B cell (primary cell): ENCODE results near the gene CYP1B1. TPM values are rescaled to one million over a fixed set of nuclear protein-coding genes. Genes with fewer than 3 reads are reported as not detected.

Source experiments
- ATAC-seq: fragments of 200-7000 bp; cut with Tn5 transposase; one replicate; pipeline ENCODE4 v1.10.0; 2021; ENCODE audit warnings: low read depth, mild to moderate bottlenecking, moderate number of reproducible peaks, moderate library complexity
- CTCF ChIA-PET: fragments of 350-600 bp; sonication (Branson Sonifier 250); formaldehyde crosslinking; loops from one replicate; lab custom pipeline; 2021; ENCODE audit warnings: antibody characterized with exemption, inconsistent platforms; lab: Charles Lee
- POLR2A ChIA-PET: fragments of 350-600 bp; sonication (Branson Sonifier 250); formaldehyde crosslinking; loops from one replicate; lab custom pipeline; 2021; ENCODE audit warnings: antibody characterized with exemption; lab: Charles Lee
- DNase-seq: peaks from one replicate; pipeline ENCODE4 v3.0.0; 2013
- H2AFZ ChIP-seq: 2 replicates; pipeline ENCODE4 v1.6.1; 2012; ENCODE audit warnings: mild to moderate bottlenecking, low read depth, low read length; ENCODE audit not compliant: insufficient read depth, poor library complexity, severe bottlenecking
- H3K27ac ChIP-seq, 2 donors: 1 replicate in 1 of 2; 2 replicates in 1 of 2; pipeline ENCODE4 v1.5.1; 2012 to 2013; ENCODE audit warnings: low read length in 2 of 2, mild to moderate bottlenecking in 2 of 2, moderate library complexity in 1 of 2
- H3K27me3 ChIP-seq, 4 experiments: fragments of 200-600 bp in 1 of 4; sonication (generic) in 1 of 4; replicated peaks in 1 of 4; 1 replicate in 2 of 4; 2 replicates in 2 of 4; pipeline versions ENCODE4 v1.6.1 to v1.7.0; 2013 to 2016; ENCODE audit warnings: low read length in 3 of 4, mild to moderate bottlenecking in 2 of 4, mixed read lengths in 1 of 4, moderate library complexity in 1 of 4; ENCODE audit not compliant: insufficient read depth in 4 of 4, control insufficient read depth in 3 of 4; ENCODE audit errors: control extremely low read depth in 1 of 4
- H3K36me3 ChIP-seq, 2 experiments: replicated peaks in 1 of 2; 1 replicate in 1 of 2; 2 replicates in 1 of 2; pipeline versions ENCODE4 v1.6.1 to v1.7.1; 2013; ENCODE audit warnings: low read length in 1 of 2; ENCODE audit not compliant: insufficient read depth in 2 of 2, control insufficient read depth in 1 of 2; ENCODE audit errors: control extremely low read depth in 1 of 2, extremely low read depth in 1 of 2
- H3K4me1 ChIP-seq, 2 donors: fragments of 200-600 bp in 1 of 2; sonication (generic) in 1 of 2; 1 replicate in 1 of 2; 2 replicates in 1 of 2; pipeline versions ENCODE4 v1.5.1 to v1.6.1; 2013 to 2017; ENCODE audit warnings: low read length in 2 of 2; ENCODE audit not compliant: control insufficient read depth in 2 of 2, insufficient read depth in 2 of 2
- H3K4me2 ChIP-seq: replicated peaks from 2 replicates; pipeline ENCODE3; 2012; ENCODE audit warnings: mild to moderate bottlenecking, low read depth, low read length; ENCODE audit not compliant: poor library complexity, severe bottlenecking
- H3K4me3 ChIP-seq, 5 experiments: fragments of 200-600 bp in 1 of 5; sonication (generic) in 1 of 5; 1 replicate in 3 of 5; 2 replicates in 2 of 5; pipeline versions ENCODE4 v1.5.1 to v1.7.0; 2011 to 2016; ENCODE audit warnings: low read length in 4 of 5, mild to moderate bottlenecking in 4 of 5, low read depth in 2 of 5, control low read depth in 1 of 5, moderate library complexity in 1 of 5; ENCODE audit not compliant: insufficient read depth in 1 of 5; ENCODE audit errors: control extremely low read depth in 1 of 5, extremely low read depth in 1 of 5
- H3K79me2 ChIP-seq: fragments of 200-600 bp; sonication (generic); one replicate; pipeline ENCODE4 v1.6.0; 2016; ENCODE audit warnings: low read length; ENCODE audit not compliant: control insufficient read depth, insufficient read depth
- H3K9ac ChIP-seq: fragments of 200-600 bp; sonication (generic); 2 replicates; pipeline ENCODE4 v1.6.1; 2017; ENCODE audit warnings: mild to moderate bottlenecking, low read length, moderate library complexity
- H3K9me3 ChIP-seq, 3 donors: one replicate each; pipeline versions ENCODE4 v1.6.1 to v1.7.1; 2013; ENCODE audit warnings: low read length in 2 of 3; ENCODE audit not compliant: control insufficient read depth in 2 of 3, insufficient read depth in 1 of 3; ENCODE audit errors: control extremely low read depth in 1 of 3
- H4K20me1 ChIP-seq: 2 replicates; pipeline ENCODE4 v1.6.0; 2012; ENCODE audit warnings: mild to moderate bottlenecking, low read length; ENCODE audit not compliant: insufficient read depth, control insufficient read depth, poor library complexity, severe bottlenecking
- H3K27ac Mint-ChIP-seq: one replicate; pipeline ENCODE4 v1.8.0; 2021; ENCODE audit warnings: mixed read lengths
- H3K27me3 Mint-ChIP-seq: one replicate; pipeline ENCODE4 v1.8.0; 2021; ENCODE audit warnings: mixed read lengths
- H3K4me1 Mint-ChIP-seq: one replicate; pipeline ENCODE4 v1.8.0; 2021; ENCODE audit warnings: mixed read lengths
- H3K4me3 Mint-ChIP-seq: one replicate; pipeline ENCODE4 v1.8.0; 2021; ENCODE audit warnings: mixed read lengths
- H3K9me3 Mint-ChIP-seq: one replicate; pipeline ENCODE4 v1.8.0; 2022; ENCODE audit warnings: mixed read lengths; ENCODE audit not compliant: insufficient read depth
- CTCF ChIP-seq: fragments of 200-600 bp; IDR thresholded peaks from one replicate; pipeline ENCODE4 v1.8.0; 2022; ENCODE audit warnings: antibody characterized with exemption, mild to moderate bottlenecking
- EZH2 ChIP-seq: IDR thresholded peaks from 2 replicates; pipeline ENCODE4 v1.6.1; 2012; ENCODE audit warnings: borderline replicate concordance, low read depth, mild to moderate bottlenecking, moderate library complexity, low read length; ENCODE audit not compliant: insufficient read depth, poor library complexity, severe bottlenecking
- WGBS: methylation state at CpG from one replicate; pipeline ENCODE4 v1.1.5; 2013; ENCODE audit warnings: missing lambda C conversion rate; ENCODE audit not compliant: insufficient coverage; 5-methylcytosine and 5-hydroxymethylcytosine counted together
- intact Hi-C: fragments of 100-400 bp; cut with micrococcal nuclease; formaldehyde crosslinking; loops from one replicate; pipeline ENCODE4 v1.10.0; 2022
- polyA plus RNA-seq: library from polyadenylated mRNA; depleted of rRNA; stranded (reverse); fragments of >200 nt; gene quantifications from 2 replicates; pipeline ENCODE4 v1.2.3, GENCODE V29; 2012
- total RNA-seq, 2 donors: library from RNA; stranded (reverse); fragments of 120-200 nt in 1 of 2; gene quantifications; 1 replicate in 1 of 2; 2 replicates in 1 of 2; pipeline versions ENCODE4 v1.2.3 to v1.2.4, GENCODE V29; 2013 to 2022

CYP1B1 gene
- total and polyA plus RNA-seq, 2 donors (not counting 1 experiment from before 2014, with no cell fraction given) = 0.31 to 0.89 TPM

- Histone ChIP-seq H3K4me2 (peak overlapping the region; percentile 90), H4K20me1 (no peaks in the 10 kb centered on the region), H3K36me3 (no peaks in the 10 kb centered on the region), H3K27ac (no peak overlapping the region), H3K4me3 (peak overlapping the region in 2 of 5 experiments; percentile 38 to 59), H3K9me3 (peaks cover 0 to 22% (median 0%) of the 10 kb centered on the region in 3 donors), H3K9ac (peak overlapping the region; percentile 60), H2AFZ (peak overlapping the region; percentile 46), H3K4me1 (peaks cover 33 to 41% of the 10 kb centered on the region in 2 donors), H3K79me2 (no peaks in the 10 kb centered on the region), H3K27me3 (peaks cover 0 to 66% (median 35%) of the 10 kb centered on the region in 4 experiments)
- H3K4me1 Mint-ChIP-seq = peaks cover 21% of the 10 kb centered on the region
- H3K4me3 Mint-ChIP-seq = peak overlapping the region; percentile 73
- 21% methylated on average over 12 of the region's 12 CpGs for WGBS
- ATAC-seq (no peak), DNase-seq (no peak)
- no peak for TF ChIP-seq EZH2
- TF ChIP-seq CTCF = no peak
- ChIA-PET POLR2A (no interaction called here), CTCF (interaction anchor here (0.7 to 1.0 kb wide), 2 partner anchors 15 to 1193 kb away, joined by 3 read pairs; no protein-coding TSS in a partner anchor)
- intact Hi-C loops = no loop called here
- no peaks in the 10 kb centered on the region for H3K9me3 Mint-ChIP-seq
- H3K27ac Mint-ChIP-seq = no peak overlapping the region
- peaks cover 50% of the 10 kb centered on the region for H3K27me3 Mint-ChIP-seq
Measured at GRCh38 chr2:38077431-38077769, 1.4 kb upstream of the CYP1B1 start.

- peaks cover 0 to 22% (median 0%) of the 10 kb centered on the region in 3 donors for H3K9me3 ChIP-seq
- no peak overlapping the region for H3K27ac ChIP-seq
- Mint-ChIP-seq H3K27me3 (peaks cover 50% of the 10 kb centered on the region), H3K4me3 (peak overlapping the region; percentile 73), H3K9me3 (no peaks in the 10 kb centered on the region), H3K27ac (no peak overlapping the region), H3K4me1 (peaks cover 21% of the 10 kb centered on the region)
- H3K4me1 ChIP-seq = peaks cover 33 to 41% of the 10 kb centered on the region in 2 donors
- ChIA-PET POLR2A (no interaction called here), CTCF (interaction anchor here (0.6 to 1.0 kb wide), 2 partner anchors 15 to 432 kb away, joined by 3 read pairs; no protein-coding TSS in a partner anchor)
- intact Hi-C loops = no loop called here
- no peaks in the 10 kb centered on the region for H3K79me2 ChIP-seq
- H3K4me2 ChIP-seq = peak overlapping the region; percentile 90
- 1% methylated on average over 71 of the region's 76 CpGs for WGBS
- DNase-seq (peak; percentile 30), ATAC-seq (peak; percentile 10)
- H4K20me1 ChIP-seq = no peaks in the 10 kb centered on the region
- H3K36me3 ChIP-seq = no peaks in the 10 kb centered on the region
- peak overlapping the region; percentile 46 for H2AFZ ChIP-seq
- H3K4me3 ChIP-seq = peak overlapping the region in 4 of 5 experiments; percentile 30 to 59 (median 44)
- H3K9ac ChIP-seq = peak overlapping the region; percentile 60
- H3K27me3 ChIP-seq = peaks cover 0 to 66% (median 35%) of the 10 kb centered on the region in 4 experiments
- TF ChIP-seq EZH2 = no peak
- TF ChIP-seq CTCF = no peak
Measured at GRCh38 chr2:38076710-38077430, 919 bp upstream of the CYP1B1 start.
